ENCODE results near the gene MOCS3. TPM values are rescaled to one million over a fixed set of nuclear protein-coding genes. Genes with fewer than 3 reads are reported as not detected.

The MOCS3 gene
- total RNA-seq, 1 experiment from 2014 or later: 5.5 TPM

DNA sequence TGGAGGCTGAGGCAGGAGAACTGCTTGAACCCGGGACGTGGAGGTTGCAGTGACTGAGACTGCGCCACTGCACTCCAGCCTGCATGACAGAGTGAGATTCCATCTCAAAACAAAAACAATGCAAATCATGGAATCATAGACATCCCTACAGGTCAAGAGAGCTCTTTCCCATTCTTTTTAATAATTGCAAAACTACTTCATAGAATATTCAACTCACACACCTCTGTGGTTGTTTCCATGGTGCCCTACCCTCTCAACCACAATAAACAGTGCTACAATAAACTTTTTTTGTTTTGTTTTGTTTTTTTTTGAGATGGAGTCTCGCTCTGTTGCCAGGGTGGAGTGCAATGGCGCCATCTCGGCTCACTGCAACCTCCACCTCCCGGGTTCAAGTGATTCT is 15.5 kb upstream of the MOCS3 start:
- Histone ChIP-seq H3K27me3 (ENCODE audit: low read length) (no peaks in the 10 kb centered on the region), H3K4me3 (ENCODE audit: low read length) (no peak overlapping the region), H3K9me3 (ENCODE audit: low read length) (no peaks in the 10 kb centered on the region), H3K9me2 (replicated peaks; ENCODE audit: insufficient read depth, low read length) (no peaks in the 10 kb centered on the region), H3K27ac (ENCODE audit: low read length) (no peak overlapping the region), H3K36me3 (ENCODE audit: insufficient read depth, low read length) (peaks cover 47% of the 10 kb centered on the region), H3K79me2 (ENCODE audit: low read length) (peaks cover 31% of the 10 kb centered on the region), H2AFZ (ENCODE audit: low read length) (no peak overlapping the region), H3K4me2 (ENCODE audit: low read depth, low read length, poor library complexity, severe bottlenecking) (no peak overlapping the region), H4K20me1 (ENCODE audit: insufficient read depth, low read depth, low read length) (no peaks in the 10 kb centered on the region; the same call in 1 of the 2 replicates), H3K9ac (ENCODE audit: low read length) (no peak overlapping the region), H3K4me1 (ENCODE audit: low read length) (no peaks in the 10 kb centered on the region)
- no peak for DNase-seq

DNA sequence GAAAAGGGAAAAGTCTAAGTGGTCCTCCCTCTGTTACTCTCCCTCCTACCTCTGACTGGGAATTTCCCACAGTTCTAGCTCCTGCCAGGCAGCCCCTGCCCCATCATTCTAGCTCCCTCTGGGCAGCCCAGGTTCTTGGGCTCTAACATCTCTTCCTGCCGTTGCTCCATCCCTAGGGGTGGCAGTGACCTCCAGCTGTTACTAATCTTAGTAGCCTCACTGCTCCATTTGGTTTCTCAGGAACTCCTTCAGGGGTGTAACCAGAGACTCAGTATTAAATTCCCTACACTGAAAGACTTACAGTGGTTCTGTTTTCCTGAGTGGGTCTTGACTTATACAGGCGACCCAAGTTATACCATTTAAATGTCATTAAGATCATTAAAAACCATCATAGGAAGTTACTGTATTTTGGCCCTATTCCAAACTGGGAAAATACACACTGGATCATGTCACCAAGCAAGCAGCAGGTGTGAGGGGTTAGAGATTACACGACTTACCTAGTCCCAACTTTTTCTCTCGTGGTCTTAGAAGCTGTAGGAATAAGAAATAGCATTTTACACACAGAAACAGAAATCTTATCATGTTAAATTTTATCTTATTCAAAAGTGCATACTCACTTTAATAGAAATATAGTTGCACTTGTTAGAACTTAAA is 10.4 kb upstream of the MOCS3 start:
- DNase-seq: no peak
- Histone ChIP-seq H3K27ac (ENCODE audit: low read length) (no peak overlapping the region), H3K27me3 (ENCODE audit: low read length) (no peaks in the 10 kb centered on the region), H2AFZ (ENCODE audit: low read length) (no peak overlapping the region), H3K4me2 (ENCODE audit: low read depth, low read length, poor library complexity, severe bottlenecking) (no peak overlapping the region), H4K20me1 (ENCODE audit: insufficient read depth, low read depth, low read length) (peaks cover 4% of the 10 kb centered on the region; the same call in 1 of the 2 replicates), H3K79me2 (ENCODE audit: low read length) (peaks cover 60% of the 10 kb centered on the region), H3K4me3 (ENCODE audit: low read length) (no peak overlapping the region), H3K9ac (ENCODE audit: low read length) (no peak overlapping the region), H3K36me3 (ENCODE audit: insufficient read depth, low read length) (peaks cover 66% of the 10 kb centered on the region), H3K9me3 (ENCODE audit: low read length) (no peaks in the 10 kb centered on the region), H3K4me1 (ENCODE audit: low read length) (no peaks in the 10 kb centered on the region), H3K9me2 (replicated peaks; ENCODE audit: insufficient read depth, low read length) (no peaks in the 10 kb centered on the region)

DNA sequence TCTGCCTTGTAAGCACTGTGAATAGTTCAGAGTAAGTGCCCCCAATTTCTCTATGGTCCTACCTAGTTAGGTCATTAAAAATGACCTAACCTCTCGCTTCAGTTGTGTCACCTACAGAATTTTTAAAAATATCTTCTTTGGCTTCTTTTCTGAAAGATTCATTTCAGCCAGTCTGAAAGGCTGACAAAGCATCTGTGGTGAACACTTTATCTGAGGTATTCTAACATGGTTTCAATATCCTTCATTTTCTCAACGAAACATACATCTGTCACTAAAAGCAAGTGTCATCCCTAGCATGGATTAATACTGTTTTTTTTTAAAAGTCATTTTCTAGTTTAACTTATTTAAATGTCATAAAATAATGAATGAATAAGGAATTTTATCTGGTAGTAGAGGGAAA is 5.4 kb upstream of the MOCS3 start:
- Histone ChIP-seq H3K27ac (ENCODE audit: low read length) (no peak overlapping the region), H3K9me2 (replicated peaks; ENCODE audit: insufficient read depth, low read length) (no peaks in the 10 kb centered on the region), H3K4me2 (ENCODE audit: low read depth, low read length, poor library complexity, severe bottlenecking) (no peak overlapping the region), H3K4me1 (ENCODE audit: low read length) (peaks cover 17% of the 10 kb centered on the region), H4K20me1 (ENCODE audit: insufficient read depth, low read depth, low read length) (peaks cover 27% of the 10 kb centered on the region), H3K9ac (ENCODE audit: low read length) (no peak overlapping the region), H2AFZ (ENCODE audit: low read length) (no peak overlapping the region), H3K9me3 (ENCODE audit: low read length) (no peaks in the 10 kb centered on the region), H3K4me3 (ENCODE audit: low read length) (no peak overlapping the region), H3K79me2 (ENCODE audit: low read length) (peaks cover 94% of the 10 kb centered on the region), H3K36me3 (ENCODE audit: insufficient read depth, low read length) (peaks cover 59% of the 10 kb centered on the region; the same call in 1 of the 2 replicates), H3K27me3 (ENCODE audit: low read length) (no peaks in the 10 kb centered on the region)
- no peak for DNase-seq

DNA sequence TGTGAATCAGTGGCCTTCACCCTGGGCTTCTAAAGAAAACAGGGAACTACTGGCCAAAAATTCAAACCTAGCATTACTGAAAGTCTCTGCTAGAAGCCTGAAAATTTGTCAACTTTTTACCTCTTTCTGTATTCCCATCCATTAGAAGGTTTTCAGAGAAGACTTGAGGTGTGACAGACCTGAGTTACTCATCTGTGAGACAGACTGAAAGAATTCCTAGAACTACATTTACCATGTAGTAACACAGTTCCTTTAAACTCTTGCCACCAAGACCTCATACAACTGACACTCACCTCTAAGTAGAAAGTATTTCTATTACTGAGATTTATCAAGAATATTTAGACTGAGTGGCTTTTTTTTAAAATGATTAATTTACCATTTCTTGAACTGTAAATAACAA is 4.8 kb upstream of the MOCS3 start:
- Histone ChIP-seq H3K27ac (ENCODE audit: low read length) (no peak overlapping the region), H3K4me3 (ENCODE audit: low read length) (no peak overlapping the region), H3K9me2 (replicated peaks; ENCODE audit: insufficient read depth, low read length) (no peaks in the 10 kb centered on the region), H3K9me3 (ENCODE audit: low read length) (no peaks in the 10 kb centered on the region), H3K27me3 (ENCODE audit: low read length) (no peaks in the 10 kb centered on the region), H3K9ac (ENCODE audit: low read length) (no peak overlapping the region), H2AFZ (ENCODE audit: low read length) (no peak overlapping the region), H3K79me2 (ENCODE audit: low read length) (peaks cover 94% of the 10 kb centered on the region), H3K36me3 (ENCODE audit: insufficient read depth, low read length) (peaks cover 55% of the 10 kb centered on the region; the same call in 1 of the 2 replicates), H3K4me2 (ENCODE audit: low read depth, low read length, poor library complexity, severe bottlenecking) (no peak overlapping the region), H4K20me1 (ENCODE audit: insufficient read depth, low read depth, low read length) (peaks cover 27% of the 10 kb centered on the region), H3K4me1 (ENCODE audit: low read length) (peaks cover 17% of the 10 kb centered on the region)
- no peak for DNase-seq

- peaks cover 79% of the 10 kb centered on the region for H3K79me2 ChIP-seq (ENCODE audit: low read length)
- H3K9me2 ChIP-seq (replicated peaks; ENCODE audit: insufficient read depth, low read length): no peaks in the 10 kb centered on the region
- H3K4me2 ChIP-seq (ENCODE audit: low read depth, low read length, poor library complexity, severe bottlenecking): peak overlapping the region; percentile 98
- H3K4me3 ChIP-seq (ENCODE audit: low read length): peak overlapping the region; percentile 94
- peaks cover 31% of the 10 kb centered on the region for H4K20me1 ChIP-seq (ENCODE audit: insufficient read depth, low read depth, low read length)
- H3K27me3 ChIP-seq (ENCODE audit: low read length): no peaks in the 10 kb centered on the region
- H3K36me3 ChIP-seq (ENCODE audit: insufficient read depth, low read length): peaks cover 28% of the 10 kb centered on the region
- no peak overlapping the region for H2AFZ ChIP-seq (ENCODE audit: low read length)
- no peaks in the 10 kb centered on the region for H3K9me3 ChIP-seq (ENCODE audit: low read length)
- peaks cover 30% of the 10 kb centered on the region for H3K4me1 ChIP-seq (ENCODE audit: low read length)
- H3K9ac ChIP-seq (ENCODE audit: low read length): peak overlapping the region; percentile 91
- no peak overlapping the region for H3K27ac ChIP-seq (ENCODE audit: low read length)
- no peak for DNase-seq
Measured at GRCh38 chr20:50957276-50957675, 1.3 kb upstream of the MOCS3 start.

GRCh38 chr20:50957798-50958614 is 612 bp upstream of the MOCS3 start, which contains the start of gene DPM1:
TSS of gene DPM1 (minus strand) at chr20:50958532. CDS start at chr20:50958523, 9 bp downstream.
- Histone ChIP-seq H3K79me2 (ENCODE audit: low read length) (peaks cover 72% of the 10 kb centered on the region), H3K9me3 (ENCODE audit: low read length) (no peaks in the 10 kb centered on the region), H3K4me2 (ENCODE audit: low read depth, low read length, poor library complexity, severe bottlenecking) (peak within 1 kb of the TSS; percentile 98), H4K20me1 (ENCODE audit: insufficient read depth, low read depth, low read length) (peaks cover 30% of the 10 kb centered on the region), H3K27ac (ENCODE audit: low read length) (peak within 1 kb of the TSS; percentile 84), H3K36me3 (ENCODE audit: insufficient read depth, low read length) (peaks cover 27% of the 10 kb centered on the region), H2AFZ (ENCODE audit: low read length) (peak within 1 kb of the TSS; percentile 82), H3K9me2 (replicated peaks; ENCODE audit: insufficient read depth, low read length) (no peaks in the 10 kb centered on the region), H3K4me3 (ENCODE audit: low read length) (peak within 1 kb of the TSS; percentile 94), H3K4me1 (ENCODE audit: low read length) (peaks cover 37% of the 10 kb centered on the region), H3K9ac (ENCODE audit: low read length) (peak within 1 kb of the TSS; percentile 91), H3K27me3 (ENCODE audit: low read length) (no peaks in the 10 kb centered on the region)
- peak; percentile 97 for DNase-seq

DNA sequence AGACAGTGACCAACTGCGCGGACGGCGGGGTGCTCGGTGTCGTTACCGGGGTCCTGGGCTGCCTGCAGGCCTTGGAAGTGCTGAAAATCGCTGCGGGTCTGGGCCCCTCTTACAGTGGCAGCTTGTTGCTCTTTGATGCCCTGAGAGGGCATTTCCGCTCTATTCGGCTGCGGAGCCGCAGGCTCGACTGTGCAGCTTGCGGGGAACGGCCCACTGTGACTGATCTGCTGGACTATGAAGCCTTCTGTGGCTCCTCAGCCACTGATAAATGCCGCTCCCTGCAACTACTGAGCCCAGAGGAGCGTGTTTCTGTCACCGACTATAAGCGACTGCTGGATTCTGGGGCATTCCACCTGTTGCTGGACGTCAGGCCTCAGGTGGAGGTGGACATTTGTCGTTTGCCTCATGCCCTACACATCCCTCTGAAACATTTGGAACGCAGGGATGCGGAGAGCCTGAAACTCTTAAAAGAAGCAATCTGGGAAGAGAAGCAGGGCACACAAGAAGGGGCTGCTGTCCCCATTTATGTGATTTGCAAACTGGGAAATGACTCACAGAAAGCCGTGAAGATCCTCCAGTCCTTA is 1.0 kb downstream of the MOCS3 start:
- peaks cover 27% of the 10 kb centered on the region for H4K20me1 ChIP-seq (ENCODE audit: insufficient read depth, low read depth, low read length)
- peak overlapping the region; percentile 98 for H3K4me2 ChIP-seq (ENCODE audit: low read depth, low read length, poor library complexity, severe bottlenecking)
- H3K36me3 ChIP-seq (ENCODE audit: insufficient read depth, low read length): peaks cover 11% of the 10 kb centered on the region
- no peak for DNase-seq
- H3K9me2 ChIP-seq (replicated peaks; ENCODE audit: insufficient read depth, low read length): no peaks in the 10 kb centered on the region
- H3K4me3 ChIP-seq (ENCODE audit: low read length): peak overlapping the region; percentile 94
- no peak overlapping the region for H3K27ac ChIP-seq (ENCODE audit: low read length)
- H3K9ac ChIP-seq (ENCODE audit: low read length): peak overlapping the region; percentile 91; the same call in 1 of the 2 replicates
- no peak overlapping the region for H2AFZ ChIP-seq (ENCODE audit: low read length)
- no peaks in the 10 kb centered on the region for H3K27me3 ChIP-seq (ENCODE audit: low read length)
- H3K9me3 ChIP-seq (ENCODE audit: low read length): no peaks in the 10 kb centered on the region
- peaks cover 56% of the 10 kb centered on the region for H3K79me2 ChIP-seq (ENCODE audit: low read length)
- peaks cover 43% of the 10 kb centered on the region for H3K4me1 ChIP-seq (ENCODE audit: low read length)

GRCh38 chr20:50967586-50967985 is 9.0 kb downstream of the MOCS3 start:
- H3K36me3 ChIP-seq (ENCODE audit: insufficient read depth, low read length): no peaks in the 10 kb centered on the region
- H3K79me2 ChIP-seq (ENCODE audit: low read length): no peaks in the 10 kb centered on the region
- DNase-seq: no peak
- H3K27me3 ChIP-seq (ENCODE audit: low read length): no peaks in the 10 kb centered on the region
- no peaks in the 10 kb centered on the region for H4K20me1 ChIP-seq (ENCODE audit: insufficient read depth, low read depth, low read length)
- no peak overlapping the region for H2AFZ ChIP-seq (ENCODE audit: low read length)
- no peaks in the 10 kb centered on the region for H3K9me3 ChIP-seq (ENCODE audit: low read length)
- no peaks in the 10 kb centered on the region for H3K9me2 ChIP-seq (replicated peaks; ENCODE audit: insufficient read depth, low read length)
- H3K4me3 ChIP-seq (ENCODE audit: low read length): no peak overlapping the region
- peaks cover 10% of the 10 kb centered on the region for H3K4me1 ChIP-seq (ENCODE audit: low read length)
- no peak overlapping the region for H3K9ac ChIP-seq (ENCODE audit: low read length)
- no peak overlapping the region for H3K27ac ChIP-seq (ENCODE audit: low read length)
- no peak overlapping the region for H3K4me2 ChIP-seq (ENCODE audit: low read depth, low read length, poor library complexity, severe bottlenecking)
